ENCODE results near the gene ACAP2.

DNA sequence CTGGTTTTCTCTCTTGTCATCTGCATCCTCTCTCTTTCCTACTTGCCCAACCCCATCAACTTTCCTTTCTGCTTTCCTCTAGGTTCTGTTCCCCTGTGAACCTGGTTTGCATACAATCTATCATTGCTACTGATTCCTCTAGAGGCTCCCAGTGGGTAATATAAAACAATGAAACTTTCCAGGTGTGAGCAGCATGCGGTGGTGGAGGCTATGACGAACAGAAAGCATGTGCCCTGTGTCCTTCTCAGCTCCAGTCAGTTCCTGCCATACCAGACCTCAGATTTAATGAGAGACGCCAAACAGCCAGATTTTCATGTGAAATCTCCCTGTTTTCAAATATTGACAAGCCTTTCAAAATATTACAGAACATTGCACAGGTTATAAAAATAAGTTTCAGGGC lies 3.5 kb upstream of the ACAP2 start:
- TF ChIP-seq, protein P1, sequence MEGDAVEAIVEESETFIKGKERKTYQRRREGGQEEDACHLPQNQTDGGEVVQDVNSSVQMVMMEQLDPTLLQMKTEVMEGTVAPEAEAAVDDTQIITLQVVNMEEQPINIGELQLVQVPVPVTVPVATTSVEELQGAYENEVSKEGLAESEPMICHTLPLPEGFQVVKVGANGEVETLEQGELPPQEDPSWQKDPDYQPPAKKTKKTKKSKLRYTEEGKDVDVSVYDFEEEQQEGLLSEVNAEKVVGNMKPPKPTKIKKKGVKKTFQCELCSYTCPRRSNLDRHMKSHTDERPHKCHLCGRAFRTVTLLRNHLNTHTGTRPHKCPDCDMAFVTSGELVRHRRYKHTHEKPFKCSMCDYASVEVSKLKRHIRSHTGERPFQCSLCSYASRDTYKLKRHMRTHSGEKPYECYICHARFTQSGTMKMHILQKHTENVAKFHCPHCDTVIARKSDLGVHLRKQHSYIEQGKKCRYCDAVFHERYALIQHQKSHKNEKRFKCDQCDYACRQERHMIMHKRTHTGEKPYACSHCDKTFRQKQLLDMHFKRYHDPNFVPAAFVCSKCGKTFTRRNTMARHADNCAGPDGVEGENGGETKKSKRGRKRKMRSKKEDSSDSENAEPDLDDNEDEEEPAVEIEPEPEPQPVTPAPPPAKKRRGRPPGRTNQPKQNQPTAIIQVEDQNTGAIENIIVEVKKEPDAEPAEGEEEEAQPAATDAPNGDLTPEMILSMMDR (IDR thresholded peaks at IDR 0.05; ENCODE audit: insufficient read depth, low read depth, low read length): no peak
- no peak for TF ChIP-seq EZH2 (IDR thresholded peaks at IDR 0.05; ENCODE audit: insufficient read depth, low read length)
